Activated CD4-positive, alpha-beta T cell treated with anti-CD3 and anti-CD28 coated beads, Interleukin-2, amount 10 ng/mL, durations not matched to agents 24 days and 14 days (primary cell): ENCODE data around the gene RTL1. TPM values are rescaled to one million over a fixed set of nuclear protein-coding genes. Genes with fewer than 3 reads are reported as not detected.

Experiments used
- DNase-seq: peaks from one replicate; pipeline ENCODE4 v3.0.0; 2022
- H3K27ac Mint-ChIP-seq: one replicate; pipeline ENCODE4 v1.8.0; 2022; ENCODE audit warnings: mild to moderate bottlenecking, mixed read lengths
- H3K27me3 Mint-ChIP-seq: one replicate; pipeline ENCODE4 v1.8.0; 2022; ENCODE audit warnings: mixed read lengths
- H3K36me3 Mint-ChIP-seq: one replicate; pipeline ENCODE4 v1.8.0; 2022; ENCODE audit warnings: low read depth, mild to moderate bottlenecking, mixed read lengths
- H3K4me1 Mint-ChIP-seq: one replicate; pipeline ENCODE4 v1.8.0; 2021; ENCODE audit warnings: mixed read lengths
- H3K4me3 Mint-ChIP-seq: one replicate; pipeline ENCODE4 v1.8.0; 2022; ENCODE audit warnings: mild to moderate bottlenecking, moderate library complexity, mixed read lengths
- H3K9me3 Mint-ChIP-seq: one replicate; pipeline ENCODE4 v1.8.0; 2021; ENCODE audit warnings: mixed read lengths
- intact Hi-C: fragments of 100-400 bp; cut with micrococcal nuclease; formaldehyde crosslinking; loops from one replicate; pipeline ENCODE4 v1.15.1; 2023
- total RNA-seq: library from RNA; stranded (reverse); gene quantifications from 2 replicates; pipeline ENCODE4 v1.2.3, GENCODE V29; 2022

RTL1 gene
- total RNA-seq, 1 donor from 2014 or later: not detected

DNA sequence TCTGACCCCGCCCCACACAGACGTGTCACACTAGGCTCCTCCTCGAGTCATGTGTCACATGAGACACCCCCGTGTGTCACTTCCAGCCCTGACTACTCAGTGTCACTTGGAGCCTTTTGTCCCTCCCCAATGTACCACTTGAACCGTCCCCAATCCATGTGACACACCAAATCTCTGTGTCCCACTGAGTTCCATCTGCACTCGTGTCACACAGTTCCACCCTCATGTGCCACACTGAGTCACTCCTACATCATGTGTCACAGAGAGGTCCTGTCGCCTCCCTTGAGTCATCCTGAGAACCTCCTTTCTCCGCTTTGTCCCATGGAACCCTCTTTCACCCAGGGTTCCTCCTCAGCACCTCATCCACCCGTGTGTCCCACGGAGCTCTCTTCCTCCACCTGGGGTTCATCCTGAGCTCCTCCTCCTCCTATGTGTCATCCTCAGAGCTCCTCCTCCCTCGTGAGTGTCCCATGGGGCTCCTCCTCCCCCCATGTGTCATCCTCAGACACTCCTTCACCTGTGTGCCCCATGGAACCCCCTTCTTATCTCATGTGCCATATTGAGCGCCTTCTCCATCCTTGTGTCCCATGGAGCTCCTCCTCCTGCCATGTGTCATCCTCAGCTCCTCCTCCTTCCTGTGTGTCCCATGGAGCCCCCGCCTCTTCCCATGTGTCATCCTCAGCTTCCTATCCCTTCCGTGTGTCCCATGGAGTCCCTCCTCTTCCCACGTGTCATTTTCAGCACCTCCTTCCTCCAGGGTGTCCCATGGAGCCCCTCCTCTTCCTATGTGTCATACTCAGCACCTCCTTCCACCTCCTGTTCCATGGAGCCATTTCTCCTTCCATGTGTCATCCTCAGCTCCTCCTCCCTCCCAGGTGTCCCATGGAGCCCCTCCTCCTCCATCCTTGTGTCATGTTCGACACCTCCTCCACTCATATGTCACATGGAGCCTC is 32.0 kb downstream of the RTL1 start:
- no peaks in the 10 kb centered on the region for H3K27me3 Mint-ChIP-seq
- no peak overlapping the region for H3K27ac Mint-ChIP-seq
- no peak for DNase-seq

GRCh38 chr14:100868621-100869370 is 34.7 kb downstream of the RTL1 start:
- Mint-ChIP-seq H3K4me1 (peaks cover 5% of the 10 kb centered on the region), H3K27me3 (no peaks in the 10 kb centered on the region), H3K9me3 (peaks cover 3% of the 10 kb centered on the region), H3K4me3 (no peak overlapping the region), H3K27ac (no peak overlapping the region), H3K36me3 (no peaks in the 10 kb centered on the region)
- intact Hi-C loops: no loop called here
- no peak for DNase-seq

More for the DNA sequence above, 32.0 kb downstream of the RTL1 start:
- intact Hi-C loops: no loop called here
- H3K36me3 Mint-ChIP-seq: no peaks in the 10 kb centered on the region
- peaks cover 5% of the 10 kb centered on the region for H3K4me1 Mint-ChIP-seq
- H3K4me3 Mint-ChIP-seq: no peak overlapping the region
- H3K9me3 Mint-ChIP-seq: peaks cover 3% of the 10 kb centered on the region

DNA sequence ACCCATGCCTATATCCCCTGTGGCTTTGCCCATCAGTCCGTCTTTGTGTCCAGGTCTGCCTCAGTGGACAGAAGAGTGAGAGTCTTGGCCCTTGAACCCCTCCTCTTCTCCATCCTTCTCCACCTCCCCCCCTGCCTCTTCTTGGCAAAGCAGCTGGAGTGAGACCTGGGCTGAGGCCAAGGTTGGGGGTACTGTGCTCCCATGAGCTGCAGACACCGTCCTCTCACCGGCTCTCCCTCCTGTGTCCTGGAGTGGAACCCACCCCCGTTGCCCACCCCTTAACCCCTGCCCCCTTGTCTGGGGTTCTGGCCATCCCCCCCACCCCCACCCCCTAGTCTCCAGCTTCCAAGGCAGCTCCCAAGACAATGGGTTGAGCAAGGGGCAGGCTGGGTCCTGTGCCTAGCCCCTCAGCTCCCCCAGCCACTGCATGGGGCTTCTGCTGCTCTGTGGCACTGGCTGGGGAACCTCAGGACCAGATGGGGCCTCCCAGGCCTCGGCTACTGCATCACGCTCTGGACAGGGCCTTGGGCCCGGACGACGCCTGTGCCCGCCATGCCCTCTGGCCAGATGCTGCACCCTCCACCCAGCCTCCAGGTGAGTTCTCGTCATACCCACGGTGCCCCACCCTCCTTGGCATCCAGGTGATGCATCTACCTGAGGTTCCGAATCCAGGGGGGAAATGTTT is 35.7 kb downstream of the RTL1 start:
- H3K27me3 Mint-ChIP-seq: no peaks in the 10 kb centered on the region
- H3K4me1 Mint-ChIP-seq: peaks cover 3% of the 10 kb centered on the region
- intact Hi-C loops: no loop called here
- no peak for DNase-seq
- no peaks in the 10 kb centered on the region for H3K36me3 Mint-ChIP-seq
- H3K4me3 Mint-ChIP-seq: no peak overlapping the region
- no peak overlapping the region for H3K27ac Mint-ChIP-seq
- peaks cover under 1% of the 10 kb centered on the region for H3K9me3 Mint-ChIP-seq

- no peak overlapping the region for H3K27ac Mint-ChIP-seq
- H3K4me1 Mint-ChIP-seq: peaks cover 2% of the 10 kb centered on the region
- no peak overlapping the region for H3K4me3 Mint-ChIP-seq
- H3K36me3 Mint-ChIP-seq: no peaks in the 10 kb centered on the region
- no peak for DNase-seq
- intact Hi-C loops: no loop called here
- H3K9me3 Mint-ChIP-seq: no peaks in the 10 kb centered on the region
- no peaks in the 10 kb centered on the region for H3K27me3 Mint-ChIP-seq
These were observed 36.6 kb downstream of the RTL1 start for GRCh38 chr14:100866666-100867630.

DNA sequence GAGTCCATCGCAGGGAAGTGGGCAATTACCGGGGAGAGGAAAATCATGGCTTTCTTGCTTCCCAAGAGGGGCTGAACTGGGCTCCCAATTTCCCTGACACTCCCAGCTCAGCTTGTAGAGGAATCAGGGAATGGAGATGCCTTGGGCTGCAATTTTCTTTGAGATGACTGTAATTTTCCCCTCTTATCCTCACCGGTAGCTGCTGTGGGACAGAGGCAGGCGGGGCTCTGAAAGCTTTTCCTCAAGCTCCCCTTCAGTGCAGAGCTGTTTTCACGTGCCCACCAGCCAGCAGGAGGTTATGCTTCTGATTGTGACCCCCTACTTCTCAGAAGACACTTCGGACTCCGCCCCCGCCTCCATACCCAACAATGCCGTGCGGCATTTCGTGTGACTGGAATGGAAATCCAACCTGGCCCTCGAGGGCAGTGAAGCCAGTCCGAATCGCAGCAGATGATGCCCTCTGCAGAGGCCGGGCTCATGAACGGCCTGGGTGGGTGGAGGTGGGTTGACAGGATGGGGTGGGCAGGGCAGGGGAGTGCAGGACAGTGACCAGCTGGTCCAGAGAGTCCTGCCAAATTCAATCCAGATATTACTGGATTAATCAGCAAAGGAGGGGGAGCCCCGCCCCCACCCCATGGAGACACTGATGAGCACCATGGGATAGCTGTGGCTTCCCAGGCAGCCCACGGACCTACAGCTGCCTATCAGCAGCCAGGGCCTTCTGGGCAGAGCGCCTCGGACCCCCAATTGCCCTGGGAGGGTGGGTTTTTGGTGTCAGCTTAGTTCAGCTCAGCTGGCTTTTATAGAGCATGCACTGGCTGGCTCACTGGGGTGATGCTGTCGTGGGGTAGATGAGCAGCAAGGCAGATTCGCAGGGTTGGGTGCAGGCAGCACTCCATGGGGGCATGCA is 37.6 kb downstream of the RTL1 start:
- H3K36me3 Mint-ChIP-seq: no peaks in the 10 kb centered on the region
- no peak for DNase-seq
- H3K27ac Mint-ChIP-seq: no peak overlapping the region
- H3K4me1 Mint-ChIP-seq: no peaks in the 10 kb centered on the region
- no peaks in the 10 kb centered on the region for H3K27me3 Mint-ChIP-seq
- no peaks in the 10 kb centered on the region for H3K9me3 Mint-ChIP-seq
- intact Hi-C loops: no loop called here
- no peak overlapping the region for H3K4me3 Mint-ChIP-seq

- no peaks in the 10 kb centered on the region for H3K36me3 Mint-ChIP-seq
- H3K4me3 Mint-ChIP-seq: no peak overlapping the region
- no peaks in the 10 kb centered on the region for H3K4me1 Mint-ChIP-seq
- intact Hi-C loops: no loop called here
- no peak for DNase-seq
- H3K9me3 Mint-ChIP-seq: no peaks in the 10 kb centered on the region
- no peak overlapping the region for H3K27ac Mint-ChIP-seq
- H3K27me3 Mint-ChIP-seq: no peaks in the 10 kb centered on the region
These were observed 38.4 kb downstream of the RTL1 start for GRCh38 chr14:100864960-100865681.

GRCh38 chr14:100864206-100864605 is 39.3 kb downstream of the RTL1 start:
- no peak for DNase-seq
- H3K4me1 Mint-ChIP-seq: no peaks in the 10 kb centered on the region
- intact Hi-C loops: no loop called here
- no peaks in the 10 kb centered on the region for H3K27me3 Mint-ChIP-seq
- H3K27ac Mint-ChIP-seq: no peak overlapping the region
- H3K4me3 Mint-ChIP-seq: no peak overlapping the region
- no peaks in the 10 kb centered on the region for H3K9me3 Mint-ChIP-seq
- no peaks in the 10 kb centered on the region for H3K36me3 Mint-ChIP-seq

- Mint-ChIP-seq H3K4me1 (no peaks in the 10 kb centered on the region), H3K4me3 (no peak overlapping the region), H3K9me3 (no peaks in the 10 kb centered on the region), H3K27ac (no peak overlapping the region), H3K27me3 (no peaks in the 10 kb centered on the region), H3K36me3 (no peaks in the 10 kb centered on the region)
- DNase-seq: no peak
- intact Hi-C loops: no loop called here
These were observed 40.7 kb downstream of the RTL1 start for GRCh38 chr14:100862793-100863192.

GRCh38 chr14:100862277-100862676 is 41.2 kb downstream of the RTL1 start:
- no peak overlapping the region for H3K27ac Mint-ChIP-seq
- no peaks in the 10 kb centered on the region for H3K36me3 Mint-ChIP-seq
- no peak for DNase-seq
- intact Hi-C loops: no loop called here
- H3K27me3 Mint-ChIP-seq: no peaks in the 10 kb centered on the region
- H3K4me3 Mint-ChIP-seq: no peak overlapping the region
- H3K4me1 Mint-ChIP-seq: no peaks in the 10 kb centered on the region
- no peaks in the 10 kb centered on the region for H3K9me3 Mint-ChIP-seq

DNA sequence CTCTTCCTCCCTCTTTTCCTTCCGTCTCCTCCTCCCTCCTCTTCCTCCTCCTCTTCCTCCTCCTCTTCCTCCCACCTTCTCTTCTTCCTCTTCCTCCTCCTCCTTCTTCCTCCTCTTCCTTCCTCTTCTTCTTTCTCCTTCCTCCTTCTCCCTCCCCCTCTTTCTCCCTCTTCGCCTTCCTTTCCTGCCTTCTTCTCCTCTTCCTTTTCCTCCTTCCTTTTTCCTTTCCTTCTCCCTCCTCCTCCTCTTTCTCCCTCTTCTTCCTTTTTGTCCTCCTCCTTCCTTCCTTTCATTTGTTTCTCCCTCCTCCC is 41.6 kb downstream of the RTL1 start:
- no peak for DNase-seq
- no peak overlapping the region for H3K27ac Mint-ChIP-seq
- intact Hi-C loops: no loop called here
- no peaks in the 10 kb centered on the region for H3K36me3 Mint-ChIP-seq
- H3K4me3 Mint-ChIP-seq: no peak overlapping the region
- H3K27me3 Mint-ChIP-seq: no peaks in the 10 kb centered on the region
- H3K9me3 Mint-ChIP-seq: no peaks in the 10 kb centered on the region
- H3K4me1 Mint-ChIP-seq: no peaks in the 10 kb centered on the region

DNA sequence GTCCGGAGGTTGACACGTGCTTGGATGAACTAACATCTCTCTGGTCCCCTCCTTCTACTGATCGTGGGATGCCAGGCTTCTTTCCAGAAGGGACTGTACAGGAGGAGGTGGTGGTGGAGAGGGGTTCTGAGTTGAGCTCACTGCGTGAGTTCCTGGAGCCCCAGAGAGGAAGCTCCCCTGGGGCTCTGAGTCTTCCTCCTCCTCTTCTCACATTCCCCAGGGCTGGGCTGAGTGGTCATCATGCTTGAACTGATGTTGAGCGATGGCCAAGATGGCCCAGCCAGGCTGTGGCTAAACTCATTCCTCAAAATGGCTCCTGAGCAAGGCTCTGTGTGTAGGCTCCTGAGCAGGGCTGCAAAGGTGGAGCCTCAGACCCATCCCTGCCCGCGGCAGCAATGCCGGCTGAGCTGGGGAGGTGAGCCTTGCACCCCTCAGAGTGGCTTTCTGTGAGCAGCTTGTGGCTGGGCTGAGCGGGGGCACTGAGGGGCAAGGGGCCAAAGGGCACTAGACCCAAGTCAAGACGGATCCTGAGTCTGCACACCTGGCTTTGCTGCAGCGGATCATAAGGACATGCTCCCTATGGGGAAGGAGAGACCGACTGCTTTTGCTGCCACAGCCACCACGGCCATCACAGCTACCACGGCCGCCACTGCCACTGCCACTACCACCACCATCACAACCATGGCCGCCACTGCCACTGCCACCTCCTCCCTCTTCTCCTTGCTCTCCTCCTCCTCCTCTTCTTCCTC is 42.2 kb downstream of the RTL1 start:
- H3K27ac Mint-ChIP-seq: no peak overlapping the region
- H3K27me3 Mint-ChIP-seq: no peaks in the 10 kb centered on the region
- no peak for DNase-seq
- no peaks in the 10 kb centered on the region for H3K4me1 Mint-ChIP-seq
- H3K36me3 Mint-ChIP-seq: no peaks in the 10 kb centered on the region
- H3K4me3 Mint-ChIP-seq: no peak overlapping the region
- intact Hi-C loops: no loop called here
- no peaks in the 10 kb centered on the region for H3K9me3 Mint-ChIP-seq
